HCT116 (cell line): ENCODE results near the gene PRR7. TPM values are rescaled to one million over a fixed set of nuclear protein-coding genes. Genes with fewer than 3 reads are reported as not detected.

Experiments used
- ATAC-seq: fragments of 200-7000 bp; cut with Tn5 transposase; 2 replicates; pipeline ENCODE4 v1.9.1; 2020; ENCODE audit warnings: mild to moderate bottlenecking, moderate library complexity
- BruUV-seq: library from RNA; stranded (reverse); fragments of 400-500 nt; replicated peaks from 2 replicates; lab custom pipeline; 2021; lab: Mats Ljungman, UMichigan
- CTCF ChIA-PET: fragments of 300-600 bp; sonication (Branson Sonifier 250); formaldehyde crosslinking; loops from one replicate; lab custom pipeline; 2021; ENCODE audit warnings: antibody characterized with exemption; lab: Charles Lee
- POLR2A ChIA-PET: fragments of 300-600, 350-600 bp; sonication (Branson Sonifier 250); formaldehyde crosslinking; loops from one replicate; lab custom pipeline; 2021; ENCODE audit warnings: antibody characterized with exemption; lab: Charles Lee
- RAD21 ChIA-PET, 2 experiments: fragments of 300-600 bp; sonication (Branson Sonifier 250); formaldehyde crosslinking; loops; one replicate each; lab custom pipeline; 2023; ENCODE audit warnings: low total read pairs in 2 of 2; ENCODE audit not compliant: uncharacterized antibody in 2 of 2, unreplicated experiment in 2 of 2, low non-redundant PET in 1 of 2; lab: Charles Lee
- DNase-seq: peaks from one replicate; pipeline ENCODE4 v3.0.0-alpha.2; 2010; ENCODE audit warnings: low read depth, low spot score
- H2AFZ ChIP-seq: fragments of 200-600 bp; shearing (Covaris generic), sonication (generic); 2 replicates; pipeline ENCODE4 v1.6.1; 2017; ENCODE audit warnings: low read depth, mixed run types, mixed read lengths, antibody characterized with exemption, low read length; ENCODE audit not compliant: poor library complexity, severe bottlenecking
- H3K27ac ChIP-seq: 2 replicates; pipeline ENCODE4 v1.5.1; 2012; ENCODE audit warnings: low read depth, low read length
- H3K27me3 ChIP-seq: fragments of 200-600 bp; sonication (generic); 2 replicates; pipeline ENCODE4 v1.6.1; 2016; ENCODE audit warnings: mixed run types, low read length, mixed read lengths; ENCODE audit not compliant: insufficient read depth
- H3K36me3 ChIP-seq, 2 experiments: fragments of 200-500 bp in 1 of 2; fragments of 200-600 bp in 1 of 2; sonication (Bioruptor generic) in 1 of 2; sonication (generic) in 1 of 2; 2 replicates each; pipeline versions ENCODE4 v1.5.1 to v1.6.1; 2014 to 2016; ENCODE audit warnings: low read length in 2 of 2, inconsistent platforms in 1 of 2, mixed read lengths in 1 of 2, mixed run types in 1 of 2; ENCODE audit not compliant: insufficient read depth in 2 of 2, control insufficient read depth in 1 of 2
- H3K4me1 ChIP-seq, 2 experiments: fragments of 200-600 bp in 1 of 2; sonication (generic) in 1 of 2; 2 replicates each; pipeline versions ENCODE4 v1.5.1 to v1.6.1; 2012 to 2017; ENCODE audit warnings: low read length in 2 of 2, inconsistent platforms in 1 of 2, mild to moderate bottlenecking in 1 of 2, mixed read lengths in 1 of 2, mixed run types in 1 of 2, moderate library complexity in 1 of 2; ENCODE audit not compliant: insufficient read depth in 2 of 2, control insufficient read depth in 1 of 2
- H3K4me2 ChIP-seq: fragments of 200-600 bp; sonication (generic); 2 replicates; pipeline ENCODE4 v1.6.1; 2017; ENCODE audit warnings: mixed run types, low read length, mixed read lengths
- H3K4me3 ChIP-seq, 2 experiments: fragments of 200-600 bp in 1 of 2; sonication (generic) in 1 of 2; replicated peaks in 1 of 2; 2 replicates each; pipeline ENCODE4 v1.5.1; 2011 to 2016; ENCODE audit warnings: low read length in 2 of 2, control low read depth in 1 of 2, low read depth in 1 of 2, mild to moderate bottlenecking in 1 of 2, mixed read lengths in 1 of 2, mixed run types in 1 of 2
- H3K79me2 ChIP-seq: fragments of 200-600 bp; sonication (generic); 2 replicates; pipeline ENCODE4 v1.6.1; 2017; ENCODE audit warnings: mild to moderate bottlenecking, mixed run types, low read length, moderate library complexity, mixed read lengths; ENCODE audit not compliant: insufficient read depth
- H3K9ac ChIP-seq: fragments of 200-600 bp; sonication (generic); 2 replicates; pipeline ENCODE4 v1.6.1; 2016; ENCODE audit warnings: low read length, mixed read lengths
- H3K9me2 ChIP-seq: fragments of 200-600 bp; sonication (generic), shearing (Covaris generic); 2 replicates; pipeline ENCODE4 v1.6.1; 2017; ENCODE audit warnings: mixed run types, mild to moderate bottlenecking, moderate library complexity; ENCODE audit not compliant: insufficient read depth
- H3K9me3 ChIP-seq, 2 experiments: fragments of 200-500 bp in 1 of 2; fragments of 200-600 bp in 1 of 2; sonication (Bioruptor generic) in 1 of 2; sonication (generic) in 1 of 2; 2 replicates each; pipeline ENCODE4 v1.6.1; 2014 to 2017; ENCODE audit warnings: low read length in 2 of 2, mixed read lengths in 2 of 2, inconsistent platforms in 1 of 2, low read depth in 1 of 2, mild to moderate bottlenecking in 1 of 2, mixed run types in 1 of 2, moderate library complexity in 1 of 2; ENCODE audit not compliant: control insufficient read depth in 1 of 2, insufficient read depth in 1 of 2
- H4K20me1 ChIP-seq: fragments of 200-600 bp; sonication (generic), shearing (Covaris generic); 2 replicates; pipeline ENCODE4 v1.6.1; 2017; ENCODE audit warnings: mixed run types, mild to moderate bottlenecking, moderate library complexity; ENCODE audit not compliant: insufficient read depth
- EZH2 ChIP-seq: fragments of 200-600 bp; sonication (generic); IDR thresholded peaks from 2 replicates; pipeline ENCODE4 v1.6.1; 2017; ENCODE audit warnings: antibody characterized with exemption, mixed run types
- POLR2A ChIP-seq: IDR thresholded peaks from 2 replicates; pipeline ENCODE4 v1.7.0; 2011; ENCODE audit warnings: borderline replicate concordance; ENCODE audit not compliant: insufficient read depth, insufficient read length; ENCODE audit errors: extremely low read depth
- TCF7L2 ChIP-seq: IDR thresholded peaks from 2 replicates; pipeline ENCODE4 v1.7.0; 2011; ENCODE audit warnings: borderline replicate concordance, inconsistent platforms; ENCODE audit not compliant: insufficient read depth, insufficient read length; ENCODE audit errors: extremely low read depth
- intact Hi-C: fragments of 100-400 bp; cut with micrococcal nuclease; formaldehyde crosslinking; loops from 2 replicates; pipeline ENCODE4 v1.10.0; 2022
- total RNA-seq: library from RNA; stranded (reverse); gene quantifications from one replicate; pipeline ENCODE4 v1.2.1, GENCODE V29; 2021; ENCODE audit not compliant: unreplicated experiment
- TF ChIP-seq, protein P1 (sequence below): IDR thresholded peaks from 2 replicates; pipeline ENCODE4 v1.6.1; 2012; ENCODE audit warnings: low read depth
- TF ChIP-seq, protein P2 (sequence below), 3 experiments: fragments of 200-600 bp in 1 of 3; sonication (generic) in 1 of 3; IDR thresholded peaks in 2 of 3; conservative IDR thresholded peaks in 1 of 3; 2 replicates each; pipeline ENCODE4 v1.5.1; 2012 to 2017; ENCODE audit warnings: low read depth in 2 of 3, low read length in 2 of 3, antibody characterized with exemption in 1 of 3, borderline replicate concordance in 1 of 3, control low read depth in 1 of 3, mild to moderate bottlenecking in 1 of 3, mixed read lengths in 1 of 3, mixed run types in 1 of 3, moderate library complexity in 1 of 3; ENCODE audit not compliant: insufficient read depth in 1 of 3
- TF ChIP-seq, protein P3 (sequence below): IDR thresholded peaks from 2 replicates; pipeline ENCODE4 v1.6.1; 2011; ENCODE audit warnings: mild to moderate bottlenecking, low read length, moderate library complexity; ENCODE audit not compliant: insufficient replicate concordance; ENCODE audit errors: extremely low read depth
- TF ChIP-seq, protein P4 (sequence below): IDR thresholded peaks from 2 replicates; pipeline ENCODE4 v1.6.1; 2012

The PRR7 gene
- total RNA-seq, 1 experiment from 2014 or later: 39.9 TPM

DNA sequence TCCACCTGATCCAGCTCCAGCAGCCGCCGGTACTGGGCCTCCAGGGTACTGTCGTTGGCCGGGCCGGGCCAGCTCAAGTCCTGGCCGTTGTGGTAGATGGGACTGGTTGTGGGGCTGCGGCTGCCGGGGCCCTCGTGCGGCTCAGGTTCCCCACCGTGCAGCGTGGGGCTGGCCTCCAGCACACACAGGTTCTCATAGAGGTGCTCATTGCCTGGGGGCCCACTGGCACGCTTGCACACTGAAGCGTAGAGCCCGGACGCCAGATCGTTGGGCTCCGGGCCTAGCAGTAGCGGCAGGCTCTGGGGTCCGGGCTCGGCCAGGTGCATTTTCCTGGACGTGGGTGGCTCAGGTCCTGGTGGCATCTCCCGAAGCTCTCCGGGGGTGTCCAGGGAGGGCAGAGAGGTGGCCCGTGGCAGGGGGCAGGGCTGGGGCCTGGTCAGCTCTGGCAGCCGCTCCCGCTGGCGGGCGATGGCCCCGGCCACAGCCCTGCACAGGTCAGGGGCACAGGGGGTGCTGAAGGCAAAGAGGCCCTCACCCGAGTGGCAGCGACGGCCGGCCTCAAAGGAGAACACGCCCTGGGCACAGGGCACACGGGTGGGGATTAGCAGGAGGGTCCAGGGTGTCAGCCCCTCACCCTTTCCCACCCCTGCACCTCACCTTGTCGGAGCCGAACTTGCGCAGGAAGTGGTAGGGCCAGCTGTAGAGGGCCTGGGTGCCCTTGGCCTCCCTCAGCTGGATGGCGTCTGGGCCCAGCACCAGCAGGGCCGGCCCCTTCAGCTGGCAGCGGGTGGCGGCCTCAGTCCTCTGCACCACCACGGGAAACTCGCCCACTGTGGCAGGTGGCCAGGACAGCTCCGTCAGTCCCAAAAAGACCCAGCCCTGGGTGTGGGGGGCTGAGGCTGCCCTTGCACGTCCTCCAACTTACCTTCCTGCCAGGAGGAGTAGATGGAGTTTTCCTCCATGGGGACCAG is 57.8 kb downstream of the PRR7 start (continued):
- TF ChIP-seq EZH2 (no peak), TCF7L2 (no peak)
- TF ChIP-seq, protein P1, sequence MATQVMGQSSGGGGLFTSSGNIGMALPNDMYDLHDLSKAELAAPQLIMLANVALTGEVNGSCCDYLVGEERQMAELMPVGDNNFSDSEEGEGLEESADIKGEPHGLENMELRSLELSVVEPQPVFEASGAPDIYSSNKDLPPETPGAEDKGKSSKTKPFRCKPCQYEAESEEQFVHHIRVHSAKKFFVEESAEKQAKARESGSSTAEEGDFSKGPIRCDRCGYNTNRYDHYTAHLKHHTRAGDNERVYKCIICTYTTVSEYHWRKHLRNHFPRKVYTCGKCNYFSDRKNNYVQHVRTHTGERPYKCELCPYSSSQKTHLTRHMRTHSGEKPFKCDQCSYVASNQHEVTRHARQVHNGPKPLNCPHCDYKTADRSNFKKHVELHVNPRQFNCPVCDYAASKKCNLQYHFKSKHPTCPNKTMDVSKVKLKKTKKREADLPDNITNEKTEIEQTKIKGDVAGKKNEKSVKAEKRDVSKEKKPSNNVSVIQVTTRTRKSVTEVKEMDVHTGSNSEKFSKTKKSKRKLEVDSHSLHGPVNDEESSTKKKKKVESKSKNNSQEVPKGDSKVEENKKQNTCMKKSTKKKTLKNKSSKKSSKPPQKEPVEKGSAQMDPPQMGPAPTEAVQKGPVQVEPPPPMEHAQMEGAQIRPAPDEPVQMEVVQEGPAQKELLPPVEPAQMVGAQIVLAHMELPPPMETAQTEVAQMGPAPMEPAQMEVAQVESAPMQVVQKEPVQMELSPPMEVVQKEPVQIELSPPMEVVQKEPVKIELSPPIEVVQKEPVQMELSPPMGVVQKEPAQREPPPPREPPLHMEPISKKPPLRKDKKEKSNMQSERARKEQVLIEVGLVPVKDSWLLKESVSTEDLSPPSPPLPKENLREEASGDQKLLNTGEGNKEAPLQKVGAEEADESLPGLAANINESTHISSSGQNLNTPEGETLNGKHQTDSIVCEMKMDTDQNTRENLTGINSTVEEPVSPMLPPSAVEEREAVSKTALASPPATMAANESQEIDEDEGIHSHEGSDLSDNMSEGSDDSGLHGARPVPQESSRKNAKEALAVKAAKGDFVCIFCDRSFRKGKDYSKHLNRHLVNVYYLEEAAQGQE: no peak
- TF ChIP-seq, protein P2, sequence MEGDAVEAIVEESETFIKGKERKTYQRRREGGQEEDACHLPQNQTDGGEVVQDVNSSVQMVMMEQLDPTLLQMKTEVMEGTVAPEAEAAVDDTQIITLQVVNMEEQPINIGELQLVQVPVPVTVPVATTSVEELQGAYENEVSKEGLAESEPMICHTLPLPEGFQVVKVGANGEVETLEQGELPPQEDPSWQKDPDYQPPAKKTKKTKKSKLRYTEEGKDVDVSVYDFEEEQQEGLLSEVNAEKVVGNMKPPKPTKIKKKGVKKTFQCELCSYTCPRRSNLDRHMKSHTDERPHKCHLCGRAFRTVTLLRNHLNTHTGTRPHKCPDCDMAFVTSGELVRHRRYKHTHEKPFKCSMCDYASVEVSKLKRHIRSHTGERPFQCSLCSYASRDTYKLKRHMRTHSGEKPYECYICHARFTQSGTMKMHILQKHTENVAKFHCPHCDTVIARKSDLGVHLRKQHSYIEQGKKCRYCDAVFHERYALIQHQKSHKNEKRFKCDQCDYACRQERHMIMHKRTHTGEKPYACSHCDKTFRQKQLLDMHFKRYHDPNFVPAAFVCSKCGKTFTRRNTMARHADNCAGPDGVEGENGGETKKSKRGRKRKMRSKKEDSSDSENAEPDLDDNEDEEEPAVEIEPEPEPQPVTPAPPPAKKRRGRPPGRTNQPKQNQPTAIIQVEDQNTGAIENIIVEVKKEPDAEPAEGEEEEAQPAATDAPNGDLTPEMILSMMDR (IDR thresholded peaks at IDR 0.05 in 2 of 3, conservative IDR thresholded peaks at IDR 0.05 in 1 of 3; ENCODE audit: borderline replicate concordance in 1 of 3, insufficient read depth in 1 of 3, low read depth in 2 of 3, low read length in 2 of 3): no peak

DNA sequence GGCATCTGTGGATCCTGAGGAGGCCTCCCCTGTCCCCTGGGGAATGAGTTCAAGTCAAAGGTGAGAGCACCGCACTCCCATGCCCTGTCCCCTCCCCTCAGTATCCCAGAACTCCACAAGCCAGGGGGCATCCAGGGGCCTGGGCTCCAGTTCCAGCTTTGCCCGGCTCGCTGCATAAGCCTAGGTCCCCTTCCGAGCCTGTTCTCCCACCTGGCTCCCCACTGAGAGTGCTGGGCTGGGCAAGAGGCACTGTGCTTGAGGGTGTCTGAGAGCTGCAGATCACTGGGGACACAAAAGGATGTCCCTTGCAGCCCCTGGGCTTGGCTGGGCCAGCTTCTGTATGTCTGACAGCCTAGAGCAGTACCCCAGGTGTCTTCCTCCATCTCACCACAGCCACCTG is 58.5 kb downstream of the PRR7 start:
- H3K9me2 ChIP-seq: no peaks in the 10 kb centered on the region
- TF ChIP-seq, protein P3, sequence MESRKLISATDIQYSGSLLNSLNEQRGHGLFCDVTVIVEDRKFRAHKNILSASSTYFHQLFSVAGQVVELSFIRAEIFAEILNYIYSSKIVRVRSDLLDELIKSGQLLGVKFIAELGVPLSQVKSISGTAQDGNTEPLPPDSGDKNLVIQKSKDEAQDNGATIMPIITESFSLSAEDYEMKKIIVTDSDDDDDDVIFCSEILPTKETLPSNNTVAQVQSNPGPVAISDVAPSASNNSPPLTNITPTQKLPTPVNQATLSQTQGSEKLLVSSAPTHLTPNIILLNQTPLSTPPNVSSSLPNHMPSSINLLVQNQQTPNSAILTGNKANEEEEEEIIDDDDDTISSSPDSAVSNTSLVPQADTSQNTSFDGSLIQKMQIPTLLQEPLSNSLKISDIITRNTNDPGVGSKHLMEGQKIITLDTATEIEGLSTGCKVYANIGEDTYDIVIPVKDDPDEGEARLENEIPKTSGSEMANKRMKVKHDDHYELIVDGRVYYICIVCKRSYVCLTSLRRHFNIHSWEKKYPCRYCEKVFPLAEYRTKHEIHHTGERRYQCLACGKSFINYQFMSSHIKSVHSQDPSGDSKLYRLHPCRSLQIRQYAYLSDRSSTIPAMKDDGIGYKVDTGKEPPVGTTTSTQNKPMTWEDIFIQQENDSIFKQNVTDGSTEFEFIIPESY: no peak
- TF ChIP-seq EZH2: no peak
- TF ChIP-seq, protein P4, sequence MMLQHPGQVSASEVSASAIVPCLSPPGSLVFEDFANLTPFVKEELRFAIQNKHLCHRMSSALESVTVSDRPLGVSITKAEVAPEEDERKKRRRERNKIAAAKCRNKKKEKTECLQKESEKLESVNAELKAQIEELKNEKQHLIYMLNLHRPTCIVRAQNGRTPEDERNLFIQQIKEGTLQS: no peak
- no peak for TF ChIP-seq POLR2A
- intact Hi-C loops: no loop called here
- DNase-seq (no peak), ATAC-seq (no peak)
- H3K27me3 ChIP-seq: no peaks in the 10 kb centered on the region
- H3K9me3 ChIP-seq: no peaks in the 10 kb centered on the region
- no peak overlapping the region for H3K9ac ChIP-seq
- H3K27ac ChIP-seq: no peak overlapping the region
- no peaks in the 10 kb centered on the region for H3K79me2 ChIP-seq
- peaks cover 4 to 11% of the 10 kb centered on the region in 2 experiments; a peak in 3 of 4 replicates for H3K4me1 ChIP-seq
- no peak overlapping the region for H2AFZ ChIP-seq
- POLR2A ChIA-PET: no interaction called here
- H4K20me1 ChIP-seq: no peaks in the 10 kb centered on the region
- CTCF ChIA-PET: no interaction called here
- H3K4me2 ChIP-seq: no peak overlapping the region
- no peak overlapping the region for H3K4me3 ChIP-seq
- no TSS peak for BruUV-seq
- RAD21 ChIA-PET: no interaction called here
- no peaks in the 10 kb centered on the region for H3K36me3 ChIP-seq
